Adrenal gland (tissue), 12 donors: Measurements from ENCODE around the gene KMT2C. TPM values are rescaled to one million over a fixed set of nuclear protein-coding genes. Genes with fewer than 3 reads are reported as not detected.

Experiments used
- DNase-seq, 7 donors: peaks; one replicate each; pipeline ENCODE4 v3.0.0-alpha.2; 2019 to 2020
- H3K27ac ChIP-seq, 5 donors: fragments of 200-600 bp; sonication (generic) in 4 of 5; 1 replicate in 3 of 5; 2 replicates in 2 of 5; pipeline versions ENCODE4 v1.5.1 to v1.8.0; 2016 to 2020; ENCODE audit warnings: mild to moderate bottlenecking in 1 of 5
- H3K27me3 ChIP-seq: fragments of 200-600 bp; 2 replicates; pipeline ENCODE4 v1.8.0; 2021
- H3K36me3 ChIP-seq, 2 donors: fragments of 200-600 bp; replicated peaks in 1 of 2; 1 replicate in 1 of 2; 2 replicates in 1 of 2; pipeline versions ENCODE4 v1.5.1 to v1.8.0; 2018 to 2022
- H3K4me1 ChIP-seq, 2 donors: fragments of 200-600 bp; replicated peaks in 1 of 2; 1 replicate in 1 of 2; 2 replicates in 1 of 2; pipeline versions ENCODE4 v1.5.1 to v1.8.0; 2018 to 2021
- H3K4me3 ChIP-seq, 4 donors: fragments of 200-600 bp; sonication (generic) in 3 of 4; one replicate each; pipeline ENCODE4 v1.5.1; 2016 to 2018
- H3K9me3 ChIP-seq, 3 donors: fragments of 200-600 bp; sonication (generic) in 1 of 3; replicated peaks in 1 of 3; 1 replicate in 2 of 3; 2 replicates in 1 of 3; pipeline versions ENCODE4 v1.5.1 to v1.8.0; 2016 to 2021
- CTCF ChIP-seq, 6 experiments: fragments of 450-650 bp in 4 of 6; fragments of 200-600 bp in 2 of 6; sonication (generic) in 1 of 6; IDR thresholded peaks; 1 replicate in 5 of 6; 2 replicates in 1 of 6; pipeline versions ENCODE4 v1.5.1 to v1.8.0; 2016 to 2021; ENCODE audit warnings: antibody characterized with exemption in 6 of 6, mild to moderate bottlenecking in 2 of 6, moderate library complexity in 1 of 6
- POLR2A ChIP-seq, 2 donors: fragments of 450-650 bp; IDR thresholded peaks; one replicate each; pipeline ENCODE4 v1.6.1; 2017; ENCODE audit warnings: antibody characterized with exemption in 2 of 2, mild to moderate bottlenecking in 2 of 2, moderate library complexity in 1 of 2
- WGBS, 4 donors: extraction: QIAGEN DNeasy Blood & Tissue Kit in 2 of 4; methylation state at CpG; one replicate each; pipeline versions ENCODE4 v1.1.5 to v1.1.7; 2013 to 2017; 5-methylcytosine and 5-hydroxymethylcytosine counted together
- intact Hi-C, 2 donors: fragments of 100-400 bp; cut with DNase I; formaldehyde crosslinking; loops; one replicate each; pipeline versions ENCODE4 v1.14.1 to v1.15.0; 2022 to 2023
- polyA plus RNA-seq, 3 donors: library from polyadenylated mRNA; stranded (reverse); fragments of 200-250 nt in 2 of 3; fragments of 350-450 nt in 1 of 3; fragmentation: Illumina TruSeq in 1 of 3; extraction: RNeasy Lipid Tissue Mini Kit (QIAGEN cat#74804) in 1 of 3; gene quantifications; one replicate each; pipeline ENCODE4 v1.2.3, GENCODE V29; 2013 to 2014
- total RNA-seq, 9 donors: library from RNA; depleted of rRNA in 4 of 9; stranded (reverse); fragments of >200 nt in 4 of 9; fragments of 120-200 nt in 1 of 9; fragmentation: NEBNext Ultra II Directional in 1 of 9; extraction: Animal tissue kit (Norgen Biotek cat#: 25700) in 1 of 9; gene quantifications; one replicate each; pipeline versions ENCODE4 v1.1.0 to v1.2.4, GENCODE V29; 2013 to 2023
- donor health status: healthy with polysubstance abuse.
- donor health status: Bipolar disorder and iron deficiency.
- donor health status: DM: yes; HTN: yes; CAD: no.
- donor health status: DM: no; HTN: no; CAD: no.
- donor health status: DM: no; HTN: no; CAD: no.
- donor health status: DM: yes; HTN: yes; CAD: no.

Gene KMT2C
- total and polyA plus RNA-seq, 12 donors: 6.9 to 105 (median 55.6) TPM

- Histone ChIP-seq H3K27me3 (no peaks in the 10 kb centered on the region), H3K27ac (no peak overlapping the region), H3K4me3 (no peak overlapping the region), H3K36me3 (peaks cover 0 to 14% of the 10 kb centered on the region in 2 donors), H3K4me1 (no peaks in the 10 kb centered on the region), H3K9me3 (no peaks in the 10 kb centered on the region)
- no peak for DNase-seq
- intact Hi-C loops: no loop called here
- TF ChIP-seq POLR2A (IDR thresholded peaks at IDR 0.05) (no peak), CTCF (IDR thresholded peaks at IDR 0.05) (no peak)
Observed at GRCh38 chr7:152112829-152113228, 323.0 kb downstream of the KMT2C start.

- Histone ChIP-seq H3K36me3 (peaks cover 0 to 8% of the 10 kb centered on the region in 2 donors), H3K27ac (no peak overlapping the region), H3K9me3 (no peaks in the 10 kb centered on the region), H3K27me3 (no peaks in the 10 kb centered on the region), H3K4me1 (no peaks in the 10 kb centered on the region), H3K4me3 (no peak overlapping the region)
- no peak for DNase-seq
- TF ChIP-seq CTCF (IDR thresholded peaks at IDR 0.05) (no peak), POLR2A (IDR thresholded peaks at IDR 0.05) (no peak)
- intact Hi-C loops: no loop called here
- WGBS, 4 donors: 70 to 74% (median 71%) methylated on average over 7 of the region's 7 CpGs
Observed at GRCh38 chr7:152108359-152108758, 327.4 kb downstream of the KMT2C start.

- intact Hi-C loops: no loop called here
- 95 to 98% (median 97%) methylated on average over 16 to 17 of the region's 17 CpGs for WGBS, 4 donors
- TF ChIP-seq CTCF (IDR thresholded peaks at IDR 0.05) (no peak), POLR2A (IDR thresholded peaks at IDR 0.05) (no peak)
- Histone ChIP-seq H3K27ac (no peak overlapping the region), H3K36me3 (peaks cover 0 to 12% of the 10 kb centered on the region in 2 donors), H3K4me3 (no peak overlapping the region), H3K9me3 (no peaks in the 10 kb centered on the region), H3K27me3 (no peaks in the 10 kb centered on the region), H3K4me1 (no peaks in the 10 kb centered on the region)
- no peak for DNase-seq
Observed at GRCh38 chr7:152107945-152108344, 327.9 kb downstream of the KMT2C start.

GRCh38 chr7:152106990-152107389 lies 328.8 kb downstream of the KMT2C start:
- Histone ChIP-seq H3K27ac (no peak overlapping the region), H3K9me3 (no peaks in the 10 kb centered on the region), H3K4me1 (no peaks in the 10 kb centered on the region), H3K4me3 (no peak overlapping the region), H3K36me3 (peaks cover 0 to 12% of the 10 kb centered on the region in 2 donors), H3K27me3 (no peaks in the 10 kb centered on the region)
- no peak for DNase-seq
- WGBS, 4 donors: 70 to 77% (median 73%) methylated on average over 4 of the region's 4 CpGs
- intact Hi-C loops: no loop called here
- TF ChIP-seq POLR2A (IDR thresholded peaks at IDR 0.05) (no peak), CTCF (IDR thresholded peaks at IDR 0.05) (no peak)
